RCC 7860 (cell line): ENCODE results near the gene CHD2.
A peak's percentile ranks its signal among the peaks of the same experiment; 100 is the strongest.
"Not testable (repeated sequence)": the region's sequence is repeated elsewhere in the genome, so short reads cannot be mapped to it uniquely, and the experiment has no call there.

Source experiments
- DNase-seq: peaks from one replicate; pipeline ENCODE4 v3.0.0-alpha.2; 2015; ENCODE audit warnings: low spot score
- FAIRE-seq: peaks from 2 replicates; lab custom pipeline; 2012; peaks lifted over from hg19 to GRCh38; lab: Jason Lieb, UNC

CHD2 gene

DNA sequence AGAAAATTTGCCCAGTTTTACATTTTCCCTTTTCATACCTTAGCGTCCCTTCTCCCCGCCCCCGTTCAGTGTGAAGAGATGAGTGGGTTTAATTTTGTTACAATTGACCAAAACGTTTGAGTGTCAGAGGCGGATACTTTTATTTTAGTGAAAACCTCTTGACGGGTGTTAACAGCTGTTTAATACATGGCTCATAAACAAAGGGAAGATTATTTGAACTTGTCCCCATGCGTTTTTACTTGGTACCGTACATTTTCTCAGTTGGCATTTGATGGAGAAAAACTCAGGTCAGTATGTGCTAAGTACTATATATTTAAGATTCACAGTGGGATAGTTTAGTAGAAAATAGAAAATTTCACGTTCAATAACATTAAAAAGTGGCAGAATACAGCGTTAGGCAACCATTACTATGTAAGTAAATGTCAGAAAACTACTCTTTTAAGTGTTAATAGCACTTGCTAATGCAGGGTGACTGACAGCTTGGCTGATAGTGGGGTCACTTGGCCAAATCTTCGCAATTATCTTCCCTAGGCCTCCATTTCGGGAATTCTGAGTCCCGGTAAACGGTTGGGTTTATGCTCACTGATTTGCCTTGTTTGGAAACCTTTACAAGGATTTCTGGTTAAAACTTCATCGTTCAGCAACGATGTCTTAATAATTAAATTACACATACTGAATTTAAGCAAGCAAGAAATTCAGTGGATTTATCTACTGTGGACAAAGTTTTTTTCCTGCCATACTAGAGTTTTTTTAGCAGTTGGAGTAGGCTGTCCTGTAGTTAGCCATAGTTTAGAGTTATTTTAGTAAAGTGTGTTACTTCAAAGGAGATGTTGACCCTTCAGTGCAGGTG is 4.8 kb downstream of the CHD2 start:
- no peak for FAIRE-seq

DNA sequence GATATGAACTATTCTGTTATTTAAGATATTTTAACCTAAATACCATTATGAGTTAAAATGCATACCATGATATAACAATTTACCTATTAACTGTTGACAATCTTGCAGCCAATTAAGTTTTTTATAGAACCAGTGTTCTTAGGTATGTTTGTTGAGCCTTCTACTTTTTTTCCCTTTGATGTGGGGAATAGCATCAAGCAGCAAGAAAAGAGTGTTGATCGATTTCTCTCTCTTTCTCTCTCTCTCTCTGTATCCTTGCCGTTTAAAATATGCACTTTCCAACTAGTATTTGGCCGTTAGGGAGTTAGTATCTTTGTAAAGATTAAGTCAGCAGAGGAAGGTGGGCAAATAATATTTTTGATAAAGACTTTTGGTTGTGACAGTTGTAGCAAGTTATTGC is 5.9 kb downstream of the CHD2 start:
- FAIRE-seq (no peak), DNase-seq (no peak)

More for the DNA sequence above, 4.8 kb downstream of the CHD2 start:
- DNase-seq, result no peak

DNA sequence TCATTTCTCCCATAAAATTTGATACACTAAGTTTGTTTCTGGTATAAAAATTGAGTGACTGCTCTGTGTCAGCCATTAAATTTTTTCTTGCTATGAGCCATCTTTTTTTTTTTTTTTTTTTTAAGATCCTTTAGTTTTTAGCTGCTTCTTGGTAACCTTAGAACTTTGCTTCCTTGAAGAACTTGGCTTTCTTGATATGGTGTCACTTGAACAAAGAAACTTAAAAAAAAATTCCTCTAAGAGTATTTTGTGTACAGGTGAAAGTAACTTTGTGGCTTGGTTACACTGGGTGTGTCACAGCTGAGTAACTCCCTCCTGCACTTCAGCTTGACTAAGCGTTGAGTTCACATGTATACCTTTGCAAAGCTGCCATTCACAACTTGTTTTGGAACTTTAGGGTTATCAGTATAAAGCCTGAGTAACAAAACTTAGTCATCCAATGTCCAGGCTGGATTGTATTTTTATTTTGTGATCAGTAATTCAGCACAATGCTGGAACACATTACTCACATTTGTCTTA is 6.5 kb downstream of the CHD2 start:
- FAIRE-seq (peak; percentile 84), DNase-seq (peak; percentile 82)

DNA sequence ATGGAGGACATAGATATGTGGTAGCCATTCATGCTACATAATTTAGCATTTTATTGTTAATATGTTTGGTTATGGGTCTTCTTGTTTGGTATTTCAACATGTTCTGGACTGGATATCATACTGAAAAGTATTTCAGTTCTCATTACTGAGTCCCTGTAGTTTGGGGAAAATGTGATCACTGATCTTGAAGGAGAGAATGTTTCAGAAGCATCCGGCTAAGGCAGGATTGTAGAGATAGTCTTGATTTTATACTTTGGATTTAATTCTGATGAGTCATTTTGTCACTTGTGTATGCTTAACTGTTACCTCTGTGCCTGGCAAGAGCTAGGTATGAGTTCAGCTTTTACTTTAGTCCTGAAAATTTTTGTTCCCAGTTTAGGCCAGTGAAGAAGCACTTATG is 7.1 kb downstream of the CHD2 start:
- peak; percentile 45 for FAIRE-seq
- DNase-seq, result peak; percentile 55

DNA sequence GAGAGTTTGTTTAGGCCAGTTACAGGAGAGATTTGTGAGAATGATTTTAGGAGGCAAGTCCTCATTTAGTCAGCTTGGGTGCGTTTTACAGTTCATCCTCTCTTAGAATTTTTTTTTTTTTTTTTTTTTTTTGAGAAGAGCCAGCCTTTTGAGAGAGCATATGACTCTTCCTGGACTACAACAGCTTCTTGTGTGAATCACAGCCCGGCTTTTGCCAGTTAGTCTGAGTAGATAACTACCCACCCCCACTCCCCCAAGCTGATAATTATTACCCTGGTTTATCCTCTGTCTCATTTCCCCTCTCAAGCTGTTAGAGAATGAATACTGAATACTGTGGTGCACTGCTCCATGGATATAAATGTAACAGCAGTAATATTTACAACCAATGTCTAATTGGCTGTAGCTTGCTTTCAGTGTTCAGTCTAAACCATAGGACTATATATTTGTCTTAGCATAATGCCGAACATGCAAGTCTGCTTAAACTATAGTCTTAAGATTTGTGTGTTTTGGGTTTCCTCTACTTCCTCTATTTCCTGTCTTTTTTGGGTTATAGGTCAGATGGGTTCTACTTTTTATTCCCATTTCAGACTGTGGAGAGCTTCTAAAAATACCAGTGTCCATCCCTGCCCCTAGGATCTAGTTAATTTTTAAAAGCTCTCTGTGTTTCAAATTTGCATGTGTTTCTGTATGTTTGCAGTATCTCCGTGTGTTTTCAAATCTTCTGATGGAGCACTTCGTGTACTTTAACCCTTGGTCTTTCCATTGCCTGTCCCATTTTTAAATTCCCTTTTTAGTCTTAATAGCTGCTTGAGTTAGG is 8.0 kb downstream of the CHD2 start:
- peak; percentile 92 for DNase-seq
- peak; percentile 89 for FAIRE-seq

DNA sequence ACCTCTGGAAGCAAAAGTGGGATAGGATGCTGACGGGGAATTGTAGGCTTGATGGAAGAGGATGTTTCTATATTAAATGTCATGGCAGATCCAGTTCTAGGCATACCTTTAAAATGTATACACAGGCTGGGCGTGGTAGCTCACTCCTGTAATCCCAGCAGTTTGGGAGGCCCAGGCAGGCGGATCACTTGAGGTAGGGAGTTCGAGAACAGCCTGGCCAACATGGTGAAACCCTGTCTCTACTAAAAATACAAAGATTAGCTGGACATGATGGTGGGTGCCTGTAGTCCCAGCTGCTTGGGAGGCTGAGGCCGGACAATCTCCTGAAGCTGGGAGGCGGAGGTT is 8.6 kb downstream of the CHD2 start:
- FAIRE-seq (no peak), DNase-seq (no peak)

DNA sequence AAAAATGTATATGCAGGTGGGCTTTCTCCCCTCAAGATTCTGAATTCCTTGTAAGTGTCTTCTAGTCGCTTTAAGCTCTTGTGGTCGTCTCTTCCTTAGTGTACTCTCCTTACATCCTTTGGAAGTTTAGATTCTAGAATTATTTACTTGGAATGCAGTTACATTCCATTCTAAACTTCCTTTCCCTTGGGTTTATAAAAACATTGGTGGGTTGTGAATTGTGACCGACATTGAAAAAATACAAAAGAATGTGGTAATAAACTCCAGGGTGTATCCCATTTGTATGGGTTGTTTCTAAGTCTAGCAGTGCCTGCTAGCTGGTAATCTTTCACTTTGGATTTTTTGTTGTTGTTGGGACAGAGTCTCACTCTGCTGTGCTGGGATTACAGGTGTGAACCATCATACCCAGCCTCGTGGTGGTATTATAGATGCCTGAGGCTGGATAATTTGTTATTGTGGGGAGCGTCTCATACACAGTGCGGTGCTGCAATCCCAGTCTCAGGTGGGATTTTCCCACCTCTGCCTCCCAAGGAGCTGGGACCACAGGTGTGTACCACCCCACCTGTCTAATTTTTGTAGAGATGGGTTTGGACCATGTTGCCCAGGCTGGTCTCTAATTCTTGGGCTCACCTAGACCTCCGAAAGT is 9.1 kb downstream of the CHD2 start:
- FAIRE-seq (no peak), DNase-seq (peak; percentile 38)

DNA sequence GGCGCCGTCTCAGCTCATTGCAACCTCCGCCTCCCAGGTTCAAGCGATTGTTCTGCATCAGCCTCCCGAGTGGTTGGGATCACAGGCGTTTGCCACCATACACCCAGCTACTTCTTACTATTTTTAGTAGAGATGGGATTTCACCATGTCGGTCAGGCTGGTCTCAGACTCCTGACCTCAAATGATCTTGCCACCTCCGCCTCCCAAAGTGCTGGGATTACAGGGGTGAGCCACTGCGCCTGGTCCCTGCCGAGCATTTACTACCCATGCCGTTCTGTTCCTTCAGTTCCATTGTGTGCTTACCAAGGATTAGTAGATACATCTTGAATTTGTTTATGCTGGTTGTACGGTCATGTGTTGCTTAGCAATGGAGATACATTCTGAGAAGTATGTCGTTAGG is 10.3 kb downstream of the CHD2 start:
- FAIRE-seq, result no peak
- DNase-seq, result no peak

DNA sequence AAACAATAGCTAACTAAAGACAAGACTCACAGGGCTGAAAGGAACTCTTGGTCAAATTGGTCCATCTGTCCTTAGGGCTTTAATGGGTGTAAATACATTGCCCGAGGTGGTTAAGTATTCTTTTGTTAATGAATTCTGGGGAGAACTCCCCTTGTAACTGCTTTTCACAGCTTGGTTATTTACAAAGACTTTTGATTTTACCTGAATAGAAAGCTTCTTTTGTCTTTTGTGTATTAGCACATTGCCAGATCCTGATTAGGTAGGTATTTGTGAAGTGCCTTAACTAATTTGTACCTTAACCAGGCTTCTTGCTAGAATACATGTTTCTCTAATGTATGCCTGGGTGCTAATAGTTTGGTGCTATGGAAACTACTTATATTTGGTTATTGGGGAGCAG is 14.0 kb downstream of the CHD2 start:
- DNase-seq (no peak), FAIRE-seq (no peak)

DNA sequence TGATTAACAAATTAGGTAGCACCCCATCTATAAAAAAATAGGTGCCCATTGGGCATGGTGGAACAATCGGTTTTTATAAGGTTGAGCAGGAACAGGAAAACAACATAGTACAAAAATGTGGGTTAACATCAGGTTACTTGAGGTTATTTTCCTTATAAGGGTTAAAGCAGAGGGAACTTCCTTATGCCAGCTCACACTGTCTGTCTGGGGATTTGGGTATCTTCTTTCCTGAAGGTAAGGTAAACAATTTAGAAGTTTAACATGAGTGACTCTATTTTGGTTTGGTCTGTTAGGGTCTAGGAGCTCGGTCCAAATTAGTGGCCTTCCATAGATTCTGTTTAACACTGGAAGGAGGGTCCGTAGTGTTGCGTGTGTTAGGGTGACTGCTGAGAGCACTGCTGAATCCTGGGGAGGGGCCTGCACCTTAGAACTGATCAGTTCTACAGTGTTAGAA is 14.7 kb downstream of the CHD2 start:
- DNase-seq (no peak), FAIRE-seq (no peak)

DNA sequence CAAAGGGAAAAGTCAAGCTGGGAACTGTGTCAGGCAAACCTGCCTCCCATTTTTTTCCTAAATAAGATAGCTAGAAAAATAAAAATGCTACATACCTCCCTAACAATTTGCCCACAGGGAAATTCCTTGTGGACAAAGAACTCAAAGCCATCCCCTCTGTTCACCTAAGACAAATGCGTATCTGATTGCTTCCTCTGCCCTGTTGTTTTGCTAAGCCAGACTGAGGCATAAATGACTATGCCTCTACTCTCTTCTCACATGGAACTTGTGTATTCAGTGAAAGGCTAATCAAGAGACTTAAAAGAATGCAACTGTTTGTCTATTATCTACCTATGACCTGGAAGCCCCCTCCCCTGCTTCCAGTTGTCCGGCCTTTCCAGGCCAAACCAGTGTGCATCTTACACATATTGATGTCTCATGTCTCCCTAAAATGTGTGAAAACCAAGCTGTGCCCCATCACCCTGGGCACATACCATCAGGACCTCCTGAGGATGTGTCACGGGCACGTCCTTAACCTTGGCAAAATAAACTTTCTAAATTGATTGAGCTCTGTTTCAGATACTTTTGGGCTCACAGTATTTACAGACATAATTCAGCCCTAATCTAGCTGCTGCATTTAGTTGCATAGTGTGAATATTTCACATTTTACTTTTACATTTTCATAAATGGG is 15.8 kb downstream of the CHD2 start:
- FAIRE-seq, result no peak
- no peak for DNase-seq

DNA sequence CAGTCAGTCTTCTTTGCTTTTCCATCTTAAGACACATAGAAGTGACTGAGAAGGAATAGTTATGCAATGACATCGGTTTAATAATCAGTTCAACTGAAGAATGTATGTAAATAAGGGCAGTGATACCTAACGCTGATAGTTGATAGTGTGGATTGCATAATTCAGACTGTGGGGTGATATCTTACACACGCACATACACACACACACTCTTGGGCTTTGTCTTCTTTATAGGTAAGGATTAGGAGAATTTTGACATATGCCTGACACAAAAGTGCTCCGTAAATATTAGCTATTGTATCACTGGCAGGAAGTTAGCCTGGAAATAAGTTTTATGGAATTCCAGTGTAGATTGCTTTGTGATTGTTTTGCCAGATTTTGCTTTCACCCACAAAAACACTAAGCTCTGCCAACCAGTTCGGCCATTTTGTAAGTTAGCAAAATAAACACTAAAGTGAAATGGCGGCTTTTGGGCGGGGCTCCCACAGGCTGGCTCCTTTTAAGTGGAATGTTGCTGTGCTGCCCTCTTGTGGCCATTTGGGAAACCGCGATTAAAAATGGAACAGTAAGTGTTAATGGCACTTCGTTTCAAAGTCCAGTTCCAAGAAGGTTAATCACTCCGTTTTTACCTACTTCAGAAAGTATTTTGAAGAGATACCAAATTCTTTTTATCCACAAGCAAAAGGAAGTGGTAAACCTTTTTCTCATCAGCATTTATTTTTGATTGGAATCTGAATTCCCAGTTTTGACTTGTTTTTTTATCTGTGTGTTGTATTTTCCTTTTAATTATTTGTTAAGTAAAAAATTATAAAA is 17.7 kb downstream of the CHD2 start:
- DNase-seq (peak; percentile 78), FAIRE-seq (peak; percentile 80)

DNA sequence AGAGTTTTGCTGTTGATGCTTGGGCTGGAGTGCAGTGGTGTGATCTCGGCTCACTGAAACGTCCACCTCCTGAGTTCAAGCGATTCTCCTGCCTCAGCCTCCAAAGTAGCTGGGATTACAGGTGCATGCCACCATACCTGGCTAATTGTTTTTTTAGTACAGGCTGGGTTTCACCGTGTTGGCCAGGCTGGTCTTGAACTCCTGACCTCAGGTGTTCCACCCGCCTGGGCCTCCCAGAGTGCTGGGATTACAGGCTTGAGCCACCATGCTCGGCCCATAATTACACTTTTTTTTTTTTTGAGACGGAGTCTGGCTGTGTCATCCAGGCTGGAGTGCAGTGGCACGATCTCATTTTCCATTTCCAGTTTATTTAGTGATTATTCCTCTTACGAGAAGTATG is 18.8 kb downstream of the CHD2 start:
- not testable (repeated sequence) for FAIRE-seq, DNase-seq

DNA sequence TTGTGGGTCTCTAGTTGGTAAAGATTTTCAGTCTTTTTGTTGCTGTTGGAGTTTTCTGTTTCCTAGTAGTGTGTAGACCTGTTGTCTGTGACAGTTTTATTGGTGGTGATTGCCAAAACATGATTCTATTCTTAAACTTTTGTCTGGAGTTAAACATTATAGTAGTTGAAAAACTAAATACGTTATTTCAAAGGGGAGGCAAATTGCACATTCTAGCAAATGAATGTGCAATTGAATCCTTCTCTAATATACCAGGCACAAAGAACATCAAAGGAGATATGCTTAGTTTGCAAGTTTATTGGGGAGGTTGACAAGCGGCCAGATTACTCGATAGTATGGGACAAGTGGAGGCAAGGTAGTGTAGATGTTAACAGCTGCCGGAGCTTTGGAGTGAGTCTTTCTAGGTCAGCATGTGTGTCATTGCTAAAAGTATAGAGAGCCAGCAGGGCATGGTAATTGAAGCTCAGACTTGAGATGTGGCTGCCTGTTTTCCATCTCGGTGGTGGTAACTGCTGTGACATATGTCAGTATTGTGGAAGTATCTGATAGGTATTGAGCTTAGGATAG is 20.6 kb downstream of the CHD2 start:
- FAIRE-seq (no peak), DNase-seq (no peak)

DNA sequence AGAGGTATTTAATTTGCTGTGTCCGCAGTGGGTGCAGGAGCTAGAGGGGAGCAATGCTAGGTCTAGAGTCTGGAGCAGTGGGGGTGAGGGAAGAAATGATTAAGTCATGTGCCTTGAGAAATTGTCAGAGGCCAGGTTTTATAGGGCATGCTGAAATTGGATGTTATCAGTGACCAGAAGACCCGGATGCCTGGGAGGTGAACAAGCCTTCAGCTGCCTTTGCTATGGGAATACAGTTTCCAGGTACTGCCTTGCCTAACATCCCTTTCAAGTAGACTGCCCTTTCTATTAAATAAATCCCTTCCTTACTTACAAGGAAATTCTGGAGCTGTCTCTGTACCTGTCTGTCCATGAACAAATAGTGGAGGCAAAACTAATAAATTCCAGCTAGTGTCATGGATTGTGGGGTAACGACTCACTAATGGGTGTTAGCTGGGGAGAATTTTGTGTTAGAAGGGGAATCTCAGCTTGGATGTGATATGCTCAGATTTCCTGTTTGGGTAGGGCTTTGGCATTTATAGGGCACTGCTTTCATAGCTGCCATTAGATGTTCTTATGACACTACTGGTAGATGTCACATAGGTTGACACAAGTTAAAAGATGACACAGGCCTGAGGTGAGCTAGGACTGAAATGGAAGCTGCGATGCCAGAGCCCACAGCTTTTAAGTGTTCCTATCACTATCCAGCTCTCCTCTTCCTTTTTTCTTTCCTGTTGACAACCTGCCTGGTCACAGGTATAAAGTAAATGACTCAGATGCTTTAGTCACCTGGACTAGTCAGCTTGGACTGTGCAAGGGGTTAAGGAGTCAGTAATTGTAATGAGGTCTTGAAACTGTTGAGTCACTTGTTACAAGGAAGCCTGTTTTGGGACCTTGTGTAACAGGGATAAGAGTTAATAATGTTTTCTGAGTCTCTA is 21.3 kb downstream of the CHD2 start:
- FAIRE-seq, result peak; percentile 27
- DNase-seq, result peak; percentile 65

DNA sequence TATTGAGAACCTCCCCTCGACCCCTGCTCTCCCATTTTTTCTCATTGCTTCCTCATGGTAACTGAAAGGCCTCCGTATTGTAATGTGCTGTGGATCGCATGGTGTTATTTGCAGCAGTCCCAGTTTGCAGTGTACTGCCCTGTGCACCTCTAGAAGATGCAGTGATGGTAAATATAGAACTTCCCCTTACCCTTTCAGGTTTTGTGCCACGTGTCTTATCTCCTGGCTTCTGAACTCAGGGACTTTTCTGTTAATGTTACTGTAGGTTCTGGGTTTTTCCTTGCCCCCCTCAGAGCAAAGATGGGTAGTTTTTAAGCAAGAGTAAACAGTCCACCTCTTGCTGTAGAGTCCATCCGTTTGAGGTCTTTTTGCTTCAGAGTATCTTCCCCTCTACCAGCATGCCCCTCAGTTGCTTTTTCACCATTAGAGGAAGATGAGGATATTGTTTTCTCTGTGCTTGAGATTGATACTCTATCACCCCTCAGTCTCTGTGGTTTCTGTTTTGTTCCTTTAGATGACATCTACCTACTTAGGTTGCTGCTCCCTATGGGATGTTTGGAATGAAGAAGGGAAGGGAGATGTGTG is 22.4 kb downstream of the CHD2 start:
- no peak for DNase-seq
- no peak for FAIRE-seq

DNA sequence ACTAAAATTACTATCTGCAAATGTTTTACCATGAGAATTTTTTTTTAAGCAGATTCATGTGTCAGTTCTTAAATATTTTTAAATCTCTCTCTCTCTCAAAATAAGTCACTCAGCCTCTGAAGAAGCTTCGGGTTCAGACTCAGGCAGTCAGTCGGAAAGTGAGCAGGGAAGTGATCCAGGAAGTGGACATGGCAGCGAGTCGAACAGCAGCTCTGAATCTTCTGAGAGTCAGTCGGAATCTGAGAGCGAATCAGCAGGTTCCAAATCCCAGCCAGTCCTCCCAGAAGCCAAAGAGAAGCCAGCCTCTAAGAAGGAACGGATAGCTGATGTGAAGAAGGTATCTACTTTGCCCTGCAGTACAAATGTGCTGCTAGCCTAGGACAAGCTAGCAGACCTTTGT is 24.1 kb downstream of the CHD2 start:
- FAIRE-seq, result no peak
- no peak for DNase-seq

DNA sequence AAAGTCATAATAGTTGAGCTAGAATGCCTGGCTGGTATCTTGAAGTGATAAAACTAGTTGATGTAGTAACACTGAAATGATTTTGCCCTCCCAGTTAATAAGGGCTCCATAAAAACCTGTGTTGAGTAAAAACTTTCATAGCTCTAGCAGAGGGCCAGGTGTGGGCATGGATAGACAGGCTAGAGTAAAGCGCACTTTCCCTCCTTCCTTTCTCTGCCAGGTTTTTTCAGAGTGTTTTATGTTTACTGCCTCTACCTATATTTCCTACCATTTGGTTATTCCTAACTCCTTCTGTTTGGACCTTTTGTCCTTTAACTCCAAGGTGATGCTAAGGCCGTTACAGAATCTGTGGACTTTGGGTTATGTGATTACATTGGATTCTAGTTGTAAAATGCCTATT is 25.3 kb downstream of the CHD2 start:
- FAIRE-seq (no peak), DNase-seq (no peak)
